Right lobe of liver (tissue), 4 donors: ENCODE results near the gene TLE4.

ENCODE experiments used
- CTCF ChIP-seq, 4 donors: fragments of 200-600 bp in 3 of 4; fragments of 450-650 bp in 1 of 4; IDR thresholded peaks; one replicate each; pipeline versions ENCODE4 v1.5.1 to v1.8.0; 2016 to 2022; ENCODE audit warnings: antibody characterized with exemption in 4 of 4, mild to moderate bottlenecking in 2 of 4
- POLR2A ChIP-seq: fragments of 450-650 bp; IDR thresholded peaks from one replicate; pipeline ENCODE4 v1.6.1; 2017; ENCODE audit warnings: antibody characterized with exemption, mild to moderate bottlenecking
- donor health status: DM: no; HTN: no; CAD: no.
- donor health status: DM: no; HTN: no; CAD: no.
- donor health status: DM: no; HTN: yes; CAD: no.

GRCh38 chr9:79719989-79720388, 148.2 kb downstream of the TLE4 start:
- no peak for TF ChIP-seq CTCF (IDR thresholded peaks at IDR 0.05)
- TF ChIP-seq POLR2A, result no peak
